Measurements from ENCODE around the gene OR2T34.
A peak's percentile ranks its signal among the peaks of the same experiment; 100 is the strongest.
"Not testable (repeated sequence)": the region's sequence is repeated elsewhere in the genome, so short reads cannot be mapped to it uniquely, and the experiment has no call there.

OR2T34 gene, protein sequence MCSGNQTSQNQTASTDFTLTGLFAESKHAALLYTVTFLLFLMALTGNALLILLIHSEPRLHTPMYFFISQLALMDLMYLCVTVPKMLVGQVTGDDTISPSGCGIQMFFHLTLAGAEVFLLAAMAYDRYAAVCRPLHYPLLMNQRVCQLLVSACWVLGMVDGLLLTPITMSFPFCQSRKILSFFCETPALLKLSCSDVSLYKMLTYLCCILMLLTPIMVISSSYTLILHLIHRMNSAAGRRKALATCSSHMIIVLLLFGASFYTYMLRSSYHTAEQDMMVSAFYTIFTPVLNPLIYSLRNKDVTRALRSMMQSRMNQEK

GRCh38 chr1:248574657-248575056 is at the start of gene OR2T34:
Gene OR2T34 (minus strand): TSS chr1:248574757. CDS start chr1:248574757, 0 bp downstream.
- DNase-seq, result not testable (repeated sequence)

DNA sequence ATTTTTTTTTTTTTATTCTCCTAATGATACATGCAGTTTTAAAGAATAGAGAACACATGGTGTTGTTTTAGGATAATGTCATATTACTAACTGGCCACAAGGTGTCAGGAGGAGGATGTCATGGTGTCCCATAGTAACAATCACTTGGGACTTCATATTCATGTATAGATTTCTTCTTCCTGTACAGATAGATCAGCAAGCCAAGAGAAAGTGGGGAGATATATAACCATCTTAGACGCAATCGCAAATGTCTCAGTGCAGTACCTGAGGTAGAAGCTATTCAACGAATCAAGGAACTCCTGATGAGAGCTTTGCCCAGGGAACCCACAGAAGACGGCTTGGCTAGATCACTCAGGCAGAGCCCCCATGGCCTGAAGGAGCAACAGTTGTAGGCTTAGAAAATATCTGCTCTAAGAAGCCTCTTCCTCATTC is 48.0 kb upstream of the OR2T34 start:
- peak; percentile 56 to 69 (median 67) for DNase-seq

- no peak for DNase-seq
Measured at GRCh38 chr1:248621770-248622169, 47.2 kb upstream of the OR2T34 start.

DNA sequence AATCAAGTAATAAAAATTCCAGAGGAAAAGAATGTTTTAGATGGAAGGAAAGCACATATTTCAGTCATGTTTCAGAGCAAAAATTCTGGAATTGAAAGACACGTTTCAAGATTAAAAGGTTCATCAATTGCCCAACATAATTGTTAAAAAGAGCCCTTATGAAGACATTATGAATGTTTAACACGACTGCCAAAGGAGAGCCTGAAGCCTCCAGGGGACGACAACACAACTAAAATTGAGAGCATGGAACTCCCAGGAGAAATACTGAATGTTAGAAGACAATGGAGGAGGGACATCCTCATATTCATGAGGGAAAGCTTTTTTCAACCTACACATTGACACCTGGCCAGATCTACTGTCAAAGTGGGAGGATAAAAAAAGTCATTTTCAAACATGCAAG is 44.3 kb upstream of the OR2T34 start:
- DNase-seq, result peak; percentile 63 to 82 (median 74)

GRCh38 chr1:248618119-248618518 is 43.6 kb upstream of the OR2T34 start:
- no peak for DNase-seq

GRCh38 chr1:248613742-248614141 is 39.2 kb upstream of the OR2T34 start:
- DNase-seq, result no peak

GRCh38 chr1:248611883-248612414 is 37.4 kb upstream of the OR2T34 start:
- DNase-seq, result peak in 2 of 3 donors; percentile 21

DNA sequence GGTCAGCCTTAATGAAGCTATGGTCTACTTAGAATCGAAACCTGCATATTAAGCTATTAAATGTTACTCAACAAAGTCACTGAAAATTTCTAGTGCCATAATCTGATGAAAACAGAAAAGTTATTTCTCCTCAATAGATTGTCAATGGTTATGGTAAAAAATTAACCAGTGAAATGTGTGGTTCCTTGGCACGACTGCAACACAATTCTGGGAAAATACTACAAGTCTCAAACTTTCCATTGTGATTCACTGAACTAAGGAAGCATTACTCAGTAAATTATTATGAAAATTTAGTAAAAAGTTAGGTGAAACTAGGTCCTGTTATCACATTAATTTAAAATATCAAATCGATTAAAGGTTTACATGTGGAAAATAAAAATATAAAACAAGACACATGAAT is 35.7 kb upstream of the OR2T34 start:
- DNase-seq, result no peak

- DNase-seq, result no peak
Measured at GRCh38 chr1:248599396-248599795, 24.8 kb upstream of the OR2T34 start.

GRCh38 chr1:248597589-248597988 is 23.0 kb upstream of the OR2T34 start, which contains the start of gene OR2T10:
Gene OR2T10 (minus strand): TSS chr1:248597700. CDS start chr1:248593768, 3,932 bp downstream.
- no peak for DNase-seq

GRCh38 chr1:248596615-248597014 is 22.1 kb upstream of the OR2T34 start:
- DNase-seq, result peak; percentile 60 to 72 (median 71)

DNA sequence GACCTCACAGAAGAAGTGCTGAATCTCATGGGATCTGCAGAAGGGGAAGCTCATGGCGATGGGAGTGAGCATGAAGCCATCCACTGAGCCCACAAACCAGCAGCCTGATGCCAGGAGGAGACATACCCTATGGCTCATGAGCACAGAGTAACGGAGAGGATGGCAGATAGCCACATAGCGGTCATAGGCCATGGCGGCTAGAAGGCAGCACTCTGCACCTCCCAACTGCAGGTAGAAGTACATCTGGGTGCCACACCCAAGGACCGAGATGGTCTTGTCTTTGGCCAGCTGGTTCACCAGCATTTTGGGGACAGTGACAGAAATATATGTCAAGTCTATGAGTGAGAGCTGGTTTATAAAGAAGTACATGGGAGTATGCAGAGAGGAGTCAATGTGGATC is 18.7 kb upstream of the OR2T34 start:
- DNase-seq, result no peak

- no peak for DNase-seq
Measured at GRCh38 chr1:248592655-248593054, 18.1 kb upstream of the OR2T34 start.

GRCh38 chr1:248590055-248590454 is 15.5 kb upstream of the OR2T34 start:
- DNase-seq, result no peak

DNA sequence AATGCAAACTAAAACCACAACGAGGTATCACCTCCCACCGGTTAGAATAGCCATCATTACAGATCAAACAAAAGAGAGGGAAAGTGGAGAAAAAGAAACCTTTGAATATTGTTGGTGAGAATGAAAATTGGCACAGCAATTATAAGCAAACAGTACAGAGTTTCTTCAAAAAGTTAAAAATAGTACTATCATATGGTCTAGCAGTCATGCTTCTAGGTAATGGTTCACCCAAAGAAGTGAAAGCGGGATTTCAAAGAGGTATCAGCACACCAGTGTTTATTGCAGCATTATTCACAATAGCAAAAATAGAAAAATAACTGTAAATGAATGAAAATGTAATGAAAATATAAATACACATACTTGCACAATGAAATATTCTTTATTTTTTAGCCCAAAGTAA is 14.8 kb upstream of the OR2T34 start:
- no peak for DNase-seq

DNA sequence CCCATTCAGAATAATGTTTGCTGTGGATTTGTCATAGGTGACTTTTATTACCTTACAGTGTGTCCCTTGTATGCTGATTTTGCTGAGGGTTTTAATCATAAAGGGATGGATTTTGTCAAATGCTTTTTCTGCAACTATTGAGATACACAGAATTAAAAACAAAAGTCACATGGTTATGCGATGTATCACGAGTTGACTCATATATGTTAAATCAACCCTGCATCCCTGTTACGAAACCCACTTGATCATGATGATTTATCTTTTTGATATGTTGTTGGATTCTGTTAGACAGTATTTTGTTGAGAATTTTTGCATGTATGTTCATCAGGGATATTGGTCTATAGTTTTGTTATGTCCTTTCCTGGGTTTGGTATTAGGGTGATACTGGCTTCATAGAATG is 10.7 kb upstream of the OR2T34 start:
- DNase-seq, result no peak

GRCh38 chr1:248576260-248576980 is 1.9 kb upstream of the OR2T34 start:
- peak; percentile 31 to 72 (median 71) for DNase-seq

GRCh38 chr1:248573856-248574255 is 701 bp downstream of the OR2T34 start:
- not testable (repeated sequence) for DNase-seq

DNA sequence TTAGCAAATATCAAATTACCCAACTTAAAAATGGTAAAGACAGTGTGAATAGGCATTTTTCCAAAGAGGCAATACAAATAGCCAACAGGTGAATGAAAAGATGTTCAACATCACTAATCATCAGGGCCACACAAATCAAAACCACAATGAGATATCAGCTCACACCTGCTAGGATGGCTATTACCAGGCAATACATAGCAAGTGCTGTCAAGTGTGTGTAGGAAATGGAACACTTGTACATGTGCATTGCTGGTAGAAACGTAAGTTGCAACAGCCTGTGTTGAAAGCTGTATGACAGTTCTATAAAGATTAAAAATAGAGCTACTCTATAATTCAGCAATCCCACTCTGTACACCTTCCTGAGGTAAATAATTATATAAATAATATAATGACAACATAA is 2.5 kb downstream of the OR2T34 start:
- DNase-seq, result not testable (repeated sequence)

DNA sequence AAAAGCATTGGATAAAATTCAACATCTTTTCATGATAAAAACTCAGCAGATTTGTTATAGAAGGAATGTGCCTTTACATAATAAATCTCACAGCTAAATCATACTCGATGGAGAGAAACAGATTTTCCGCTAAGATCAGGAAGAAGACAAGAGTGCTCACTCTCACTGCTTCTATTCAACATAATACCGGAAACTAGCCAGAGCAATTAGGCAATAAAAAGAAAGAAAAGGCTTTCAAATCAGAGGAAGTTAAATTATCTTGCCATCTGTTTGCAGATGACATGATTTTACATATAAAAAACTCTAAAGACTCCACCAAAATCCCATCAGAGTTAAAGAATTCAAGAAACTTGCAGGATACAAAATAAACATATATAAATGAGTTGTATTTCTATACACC is 3.7 kb downstream of the OR2T34 start:
- peak in 1 of 3 donors; percentile 35 for DNase-seq

GRCh38 chr1:248569049-248569448 is 5.5 kb downstream of the OR2T34 start:
- DNase-seq, result peak; percentile 19 to 80 (median 71)

DNA sequence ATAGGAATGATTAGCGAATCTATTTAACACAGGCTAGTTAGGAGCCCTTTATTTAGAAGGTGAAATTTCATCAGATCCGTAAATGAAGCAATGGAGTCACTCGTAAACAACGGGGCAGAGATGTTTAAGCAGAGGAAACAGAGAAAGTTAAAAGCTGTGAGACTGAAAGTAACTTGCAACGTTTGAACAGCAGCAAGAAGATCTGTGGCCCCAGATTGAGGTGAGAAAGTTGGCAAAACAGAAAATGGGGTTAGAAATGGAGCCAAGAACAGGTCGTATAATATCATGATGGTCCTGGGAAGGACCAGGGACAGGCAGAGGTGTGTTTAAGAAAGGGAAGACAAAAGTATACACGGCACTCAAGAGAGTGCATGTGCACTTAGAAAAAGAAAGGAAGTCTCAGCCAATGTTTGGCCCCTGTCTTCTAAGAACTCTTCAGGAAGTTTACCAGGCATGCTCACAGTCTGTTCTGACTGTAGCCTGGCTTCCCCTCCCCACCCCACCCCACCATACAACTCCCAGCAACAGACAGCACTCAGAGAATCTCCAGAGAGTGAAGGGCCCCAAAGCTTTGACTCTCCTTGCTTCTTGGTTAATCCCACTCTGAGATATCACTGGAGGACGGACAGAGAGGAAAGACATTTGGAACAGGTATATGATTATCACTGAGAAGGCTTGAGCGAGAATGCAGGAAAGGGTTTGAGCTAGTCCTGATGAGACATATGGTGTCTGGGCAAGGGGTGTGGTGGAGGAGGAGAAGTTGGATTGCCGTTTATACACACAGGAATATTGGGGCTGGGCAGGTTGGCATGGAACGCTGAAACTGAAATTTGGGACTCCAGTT is 8.8 kb downstream of the OR2T34 start:
- not testable (repeated sequence) for DNase-seq

GRCh38 chr1:248562672-248563071 is 11.9 kb downstream of the OR2T34 start, which contains the start of gene OR2T29:
Gene OR2T29 (minus strand): TSS chr1:248562772. CDS start chr1:248559491, 3,281 bp downstream.
- DNase-seq, result not testable (repeated sequence)

Measured in suppressor macrophage treated with lipopolysaccharide for 1 hour (primary cell).